Muscle layer of colon (tissue), 2 donors: Measurements from ENCODE around the gene UBE3B.

Source experiments
- H3K27ac ChIP-seq: one replicate; pipeline ENCODE4 v1.7.0; 2013; ENCODE audit warnings: low read depth, mild to moderate bottlenecking, low read length, moderate library complexity
- H3K27me3 ChIP-seq, 2 donors: one replicate each; pipeline ENCODE4 v1.7.0; 2013; ENCODE audit warnings: low read length in 2 of 2, mild to moderate bottlenecking in 2 of 2; ENCODE audit not compliant: insufficient read depth in 2 of 2, control insufficient read depth in 1 of 2
- H3K36me3 ChIP-seq: one replicate; pipeline ENCODE4 v1.7.0; 2013; ENCODE audit warnings: mild to moderate bottlenecking, low read length; ENCODE audit not compliant: insufficient read depth
- H3K4me1 ChIP-seq: one replicate; pipeline ENCODE4 v1.7.0; 2013; ENCODE audit warnings: mild to moderate bottlenecking, low read length; ENCODE audit not compliant: insufficient read depth
- H3K4me3 ChIP-seq, 2 donors: one replicate each; pipeline ENCODE4 v1.7.0; 2013; ENCODE audit warnings: low read length in 2 of 2, low read depth in 1 of 2, mild to moderate bottlenecking in 1 of 2, moderate library complexity in 1 of 2
- H3K9ac ChIP-seq: one replicate; pipeline ENCODE4 v1.7.0; 2013; ENCODE audit warnings: low read length
- H3K9me3 ChIP-seq: one replicate; pipeline ENCODE4 v1.7.0; 2013; ENCODE audit warnings: mild to moderate bottlenecking, low read length
- donor health status: abdominal sarcoma.
- donor health status: Adenocarcinoma of cecum.

UBE3B gene

GRCh38 chr12:109489955-109490565 is 12.6 kb downstream of the UBE3B start:
- H3K27me3 ChIP-seq = no peaks in the 10 kb centered on the region
- no peak overlapping the region for H3K27ac ChIP-seq
- H3K36me3 ChIP-seq = peaks cover 82% of the 10 kb centered on the region
- no peaks in the 10 kb centered on the region for H3K9me3 ChIP-seq
- H3K4me1 ChIP-seq = no peaks in the 10 kb centered on the region
- no peak overlapping the region for H3K4me3 ChIP-seq
- H3K9ac ChIP-seq = no peak overlapping the region

GRCh38 chr12:109491671-109492070 is 14.2 kb downstream of the UBE3B start:
- H3K27ac ChIP-seq = no peak overlapping the region
- no peaks in the 10 kb centered on the region for H3K9me3 ChIP-seq
- H3K27me3 ChIP-seq = no peaks in the 10 kb centered on the region
- H3K4me1 ChIP-seq = no peaks in the 10 kb centered on the region
- H3K4me3 ChIP-seq = no peak overlapping the region
- peaks cover 74% of the 10 kb centered on the region for H3K36me3 ChIP-seq
- no peak overlapping the region for H3K9ac ChIP-seq

- Histone ChIP-seq H3K36me3 (peaks cover 69% of the 10 kb centered on the region), H3K27me3 (no peaks in the 10 kb centered on the region), H3K27ac (no peak overlapping the region), H3K4me1 (no peaks in the 10 kb centered on the region), H3K4me3 (no peak overlapping the region), H3K9me3 (no peaks in the 10 kb centered on the region), H3K9ac (no peak overlapping the region)
Measured at GRCh38 chr12:109492371-109492770, 14.9 kb downstream of the UBE3B start.

- Histone ChIP-seq H3K4me1 (no peaks in the 10 kb centered on the region), H3K27me3 (no peaks in the 10 kb centered on the region), H3K27ac (no peak overlapping the region), H3K9ac (no peak overlapping the region), H3K9me3 (no peaks in the 10 kb centered on the region), H3K4me3 (no peak overlapping the region), H3K36me3 (peaks cover 69% of the 10 kb centered on the region)
Measured at GRCh38 chr12:109493090-109493489, 15.7 kb downstream of the UBE3B start.

GRCh38 chr12:109493938-109494337 is 16.5 kb downstream of the UBE3B start:
- Histone ChIP-seq H3K9ac (no peak overlapping the region), H3K36me3 (peaks cover 69% of the 10 kb centered on the region), H3K4me3 (no peak overlapping the region), H3K4me1 (no peaks in the 10 kb centered on the region), H3K27me3 (no peaks in the 10 kb centered on the region), H3K9me3 (no peaks in the 10 kb centered on the region), H3K27ac (no peak overlapping the region)

GRCh38 chr12:109494348-109494881 is 17.0 kb downstream of the UBE3B start:
- H3K27ac ChIP-seq = no peak overlapping the region
- no peaks in the 10 kb centered on the region for H3K4me1 ChIP-seq

GRCh38 chr12:109495012-109495411 is 17.6 kb downstream of the UBE3B start:
- H3K4me3 ChIP-seq = no peak overlapping the region
- no peaks in the 10 kb centered on the region for H3K27me3 ChIP-seq
- H3K27ac ChIP-seq = no peak overlapping the region
- no peaks in the 10 kb centered on the region for H3K4me1 ChIP-seq
- H3K9me3 ChIP-seq = no peaks in the 10 kb centered on the region
- peaks cover 66% of the 10 kb centered on the region for H3K36me3 ChIP-seq
- no peak overlapping the region for H3K9ac ChIP-seq

More at GRCh38 chr12:109494348-109494881, 17.0 kb downstream of the UBE3B start:
- no peak overlapping the region for H3K9ac ChIP-seq
- H3K36me3 ChIP-seq = peaks cover 69% of the 10 kb centered on the region
- no peaks in the 10 kb centered on the region for H3K27me3 ChIP-seq
- H3K9me3 ChIP-seq = no peaks in the 10 kb centered on the region
- no peak overlapping the region for H3K4me3 ChIP-seq

- H3K4me3 ChIP-seq = no peak overlapping the region
- H3K27ac ChIP-seq = no peak overlapping the region
- H3K9ac ChIP-seq = no peak overlapping the region
- no peaks in the 10 kb centered on the region for H3K27me3 ChIP-seq
- H3K36me3 ChIP-seq = peaks cover 66% of the 10 kb centered on the region
- no peaks in the 10 kb centered on the region for H3K9me3 ChIP-seq
- no peaks in the 10 kb centered on the region for H3K4me1 ChIP-seq
Measured at GRCh38 chr12:109496306-109496705, 18.9 kb downstream of the UBE3B start.

GRCh38 chr12:109497675-109498074 is 20.2 kb downstream of the UBE3B start:
- Histone ChIP-seq H3K4me1 (no peaks in the 10 kb centered on the region), H3K9me3 (no peaks in the 10 kb centered on the region), H3K4me3 (no peak overlapping the region), H3K9ac (no peak overlapping the region), H3K27me3 (no peaks in the 10 kb centered on the region), H3K36me3 (peaks cover 72% of the 10 kb centered on the region), H3K27ac (no peak overlapping the region)

GRCh38 chr12:109500406-109501185 is 23.2 kb downstream of the UBE3B start:
- Histone ChIP-seq H3K4me3 (no peak overlapping the region), H3K9ac (no peak overlapping the region), H3K4me1 (no peaks in the 10 kb centered on the region), H3K9me3 (no peaks in the 10 kb centered on the region), H3K36me3 (peaks cover 86% of the 10 kb centered on the region), H3K27me3 (no peaks in the 10 kb centered on the region), H3K27ac (no peak overlapping the region)

- H3K9ac ChIP-seq = no peak overlapping the region
- peaks cover 88% of the 10 kb centered on the region for H3K36me3 ChIP-seq
- H3K4me1 ChIP-seq = no peaks in the 10 kb centered on the region
- no peaks in the 10 kb centered on the region for H3K9me3 ChIP-seq
- no peaks in the 10 kb centered on the region for H3K27me3 ChIP-seq
- no peak overlapping the region for H3K27ac ChIP-seq
- H3K4me3 ChIP-seq = no peak overlapping the region
Measured at GRCh38 chr12:109501299-109501698, 23.9 kb downstream of the UBE3B start.
